MM.1S (cell line): ENCODE data around the gene KCNMA1.

ENCODE experiments used
- DNase-seq: peaks from one replicate; pipeline ENCODE4 v3.0.0-alpha.2; 2015
- H2AFZ ChIP-seq: fragments of 300-600 bp; sonication (generic); 2 replicates; pipeline ENCODE4 v1.6.0; 2016; ENCODE audit warnings: antibody characterized with exemption, low read length
- H3F3A ChIP-seq: fragments of 300-600 bp; sonication (generic); 2 replicates; pipeline ENCODE4 v1.6.1; 2016; ENCODE audit warnings: mild to moderate bottlenecking, antibody characterized with exemption, low read length, moderate library complexity, mixed read lengths; ENCODE audit not compliant: insufficient read depth
- H3K27ac ChIP-seq: fragments of 300-600 bp; sonication (generic); 2 replicates; pipeline ENCODE4 v1.5.1; 2016; ENCODE audit warnings: mild to moderate bottlenecking, low read length
- H3K27me3 ChIP-seq: fragments of 300-600 bp; sonication (generic); replicated peaks from 2 replicates; pipeline ENCODE4 v1.6.0; 2016; ENCODE audit warnings: low read length; ENCODE audit not compliant: insufficient read depth
- H3K36me3 ChIP-seq: fragments of 300-600 bp; sonication (generic); replicated peaks from 2 replicates; pipeline ENCODE4 v1.6.1; 2016; ENCODE audit warnings: mild to moderate bottlenecking, low read length, mixed read lengths; ENCODE audit not compliant: insufficient read depth
- H3K4me1 ChIP-seq: fragments of 300-600 bp; sonication (generic); 2 replicates; pipeline ENCODE4 v1.6.1; 2016; ENCODE audit warnings: low read length, mixed read lengths
- H3K4me2 ChIP-seq: fragments of 300-600 bp; sonication (generic); 2 replicates; pipeline ENCODE4 v1.6.0; 2016; ENCODE audit warnings: low read depth, low read length
- H3K4me3 ChIP-seq: fragments of 300-600 bp; sonication (generic); 2 replicates; pipeline ENCODE4 v1.5.1; 2016; ENCODE audit warnings: low read length, mixed read lengths
- H3K79me2 ChIP-seq: fragments of 300-600 bp; sonication (generic); 2 replicates; pipeline ENCODE4 v1.6.1; 2016; ENCODE audit warnings: mixed run types, low read length, mixed read lengths
- H3K9ac ChIP-seq: fragments of 300-600 bp; sonication (generic); 2 replicates; pipeline ENCODE4 v1.6.1; 2016; ENCODE audit warnings: low read length, mixed read lengths
- H3K9me2 ChIP-seq: fragments of 300-600 bp; sonication (generic); replicated peaks from 2 replicates; pipeline ENCODE4 v1.6.1; 2016; ENCODE audit warnings: mild to moderate bottlenecking, low read length, mixed read lengths; ENCODE audit not compliant: insufficient read depth
- H3K9me3 ChIP-seq: fragments of 300-600 bp; sonication (generic); replicated peaks from 2 replicates; pipeline ENCODE4 v1.6.1; 2016; ENCODE audit warnings: mild to moderate bottlenecking, low read length, mixed read lengths; ENCODE audit not compliant: insufficient read depth
- H4K20me1 ChIP-seq: fragments of 300-600 bp; sonication (generic); 2 replicates; pipeline ENCODE4 v1.6.1; 2016; ENCODE audit warnings: mild to moderate bottlenecking, low read length, moderate library complexity, mixed read lengths; ENCODE audit not compliant: insufficient read depth
- CTCF ChIP-seq: fragments of 300-600 bp; sonication (generic); IDR thresholded peaks from 2 replicates; pipeline ENCODE4 v1.5.1; 2016; ENCODE audit warnings: antibody characterized with exemption, low read length, mixed read lengths
- EZH2 ChIP-seq: fragments of 300-600 bp; sonication (generic); optimal IDR thresholded peaks from 2 replicates; pipeline ENCODE3; 2017; ENCODE audit warnings: low read depth, mild to moderate bottlenecking, antibody characterized with exemption, low read length, mixed read lengths
- EZH2phosphoT487 ChIP-seq: fragments of 300-600 bp; sonication (generic); IDR thresholded peaks from 2 replicates; pipeline ENCODE4 v1.6.1; 2018; ENCODE audit warnings: antibody characterized with exemption, low read length

Gene KCNMA1

GRCh38 chr10:77077316-77077945 lies 560.2 kb downstream of the KCNMA1 start:
- H3K4me2 ChIP-seq: no peak overlapping the region
- no peaks in the 10 kb centered on the region for H3K4me1 ChIP-seq
- no peaks in the 10 kb centered on the region for H3K9me3 ChIP-seq
- H3F3A ChIP-seq: no peaks in the 10 kb centered on the region
- TF ChIP-seq CTCF (no peak), EZH2phosphoT487 (no peak), EZH2 (no peak)
- H3K27ac ChIP-seq: no peak overlapping the region
- no peak for DNase-seq
- no peak overlapping the region for H3K9ac ChIP-seq
- H3K79me2 ChIP-seq: no peaks in the 10 kb centered on the region
- H4K20me1 ChIP-seq: no peaks in the 10 kb centered on the region
- no peak overlapping the region for H3K4me3 ChIP-seq
- H2AFZ ChIP-seq: no peak overlapping the region
- H3K36me3 ChIP-seq: no peaks in the 10 kb centered on the region
- no peaks in the 10 kb centered on the region; the same call in 1 of the 2 replicates for H3K27me3 ChIP-seq
- H3K9me2 ChIP-seq: no peaks in the 10 kb centered on the region

DNA sequence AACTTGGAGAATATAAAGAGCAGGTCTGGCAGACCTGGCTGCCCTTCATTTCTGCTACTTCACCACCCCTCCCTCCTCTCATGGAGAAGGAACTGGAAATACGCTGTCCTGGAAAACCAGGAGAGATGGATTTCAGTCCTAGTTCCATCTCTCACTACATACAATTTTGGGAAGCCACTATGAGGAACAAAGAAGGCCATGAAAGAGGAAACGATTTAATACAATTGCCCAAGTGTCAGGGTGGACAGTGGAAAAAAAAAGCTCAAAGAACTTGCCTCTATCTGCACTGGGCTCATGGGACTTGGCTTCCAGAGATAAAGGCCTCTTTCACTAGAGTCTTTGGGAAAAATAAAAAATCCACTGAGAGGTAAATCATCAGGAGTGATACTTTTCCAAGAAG lies 561.7 kb downstream of the KCNMA1 start:
- no peak for DNase-seq
- Histone ChIP-seq H3K9me2 (no peaks in the 10 kb centered on the region), H3K4me2 (no peak overlapping the region), H3K27me3 (no peaks in the 10 kb centered on the region; the same call in 1 of the 2 replicates), H3F3A (no peaks in the 10 kb centered on the region), H3K4me1 (no peaks in the 10 kb centered on the region), H3K9me3 (no peaks in the 10 kb centered on the region), H3K4me3 (no peak overlapping the region), H3K9ac (no peak overlapping the region), H3K36me3 (no peaks in the 10 kb centered on the region), H3K79me2 (no peaks in the 10 kb centered on the region), H4K20me1 (no peaks in the 10 kb centered on the region), H3K27ac (no peak overlapping the region), H2AFZ (no peak overlapping the region)
- TF ChIP-seq CTCF (no peak), EZH2 (no peak), EZH2phosphoT487 (no peak)

- no peaks in the 10 kb centered on the region; the same call in 1 of the 2 replicates for H3K27me3 ChIP-seq
- no peaks in the 10 kb centered on the region for H3K36me3 ChIP-seq
- TF ChIP-seq CTCF (no peak), EZH2phosphoT487 (no peak), EZH2 (no peak)
- H3K79me2 ChIP-seq: no peaks in the 10 kb centered on the region
- H3F3A ChIP-seq: no peaks in the 10 kb centered on the region
- H3K4me1 ChIP-seq: no peaks in the 10 kb centered on the region
- H3K9me3 ChIP-seq: no peaks in the 10 kb centered on the region
- no peaks in the 10 kb centered on the region for H3K9me2 ChIP-seq
- no peak overlapping the region for H3K4me3 ChIP-seq
- no peak overlapping the region for H2AFZ ChIP-seq
- no peak overlapping the region for H3K27ac ChIP-seq
- no peak overlapping the region for H3K4me2 ChIP-seq
- H3K9ac ChIP-seq: no peak overlapping the region
- DNase-seq: no peak
- no peaks in the 10 kb centered on the region for H4K20me1 ChIP-seq
These were observed 563.4 kb downstream of the KCNMA1 start for GRCh38 chr10:77074104-77074624.
